Gastroesophageal sphincter (tissue), 4 donors: ENCODE measurements around the gene PIP5K1B. TPM values are rescaled to one million over a fixed set of nuclear protein-coding genes. Genes with fewer than 3 reads are reported as not detected.

Source experiments
- ATAC-seq: fragments of 150-250 bp; one replicate; pipeline ENCODE4 v1.9.1; 2016; ENCODE audit warnings: mild to moderate bottlenecking, moderate library complexity
- H3K27ac ChIP-seq, 4 donors: fragments of 200-600 bp; sonication (generic) in 3 of 4; 1 replicate in 3 of 4; 2 replicates in 1 of 4; pipeline ENCODE4 v1.5.1; 2016 to 2019
- H3K27me3 ChIP-seq: fragments of 200-600 bp; sonication (generic); one replicate; pipeline ENCODE4 v1.5.1; 2019
- H3K36me3 ChIP-seq, 2 donors: fragments of 200-600 bp; sonication (generic); one replicate each; pipeline ENCODE4 v1.5.1; 2019; ENCODE audit warnings: control low read depth in 1 of 2
- H3K4me1 ChIP-seq, 3 donors: fragments of 200-600 bp; sonication (generic); 1 replicate in 2 of 3; 2 replicates in 1 of 3; pipeline ENCODE4 v1.5.1; 2016 to 2019; ENCODE audit warnings: control low read depth in 2 of 3
- H3K4me3 ChIP-seq, 2 donors: fragments of 200-600 bp; sonication (generic); one replicate each; pipeline ENCODE4 v1.5.1; 2019; ENCODE audit warnings: mild to moderate bottlenecking in 1 of 2, moderate library complexity in 1 of 2
- H3K9me3 ChIP-seq, 3 donors: fragments of 200-600 bp; sonication (generic); one replicate each; pipeline ENCODE4 v1.5.1; 2017 to 2019; ENCODE audit warnings: control low read depth in 2 of 3
- EP300 ChIP-seq: sonication (generic); formaldehyde crosslinking; IDR thresholded peaks from one replicate; pipeline ENCODE4 v1.6.1; 2017; ENCODE audit warnings: antibody characterized with exemption, mild to moderate bottlenecking
- POLR2A ChIP-seq, 2 donors: fragments of 450-650 bp; IDR thresholded peaks; one replicate each; pipeline ENCODE4 v1.6.1; 2017; ENCODE audit warnings: antibody characterized with exemption in 2 of 2, mild to moderate bottlenecking in 2 of 2, moderate library complexity in 1 of 2
- POLR2AphosphoS5 ChIP-seq: sonication (generic); formaldehyde crosslinking; IDR thresholded peaks from one replicate; pipeline ENCODE4 v1.6.1; 2017; ENCODE audit warnings: antibody characterized with exemption
- WGBS, 2 donors: methylation state at CpG; one replicate each; pipeline ENCODE4 v1.1.5; 2018; ENCODE audit warnings: low coverage in 1 of 2; 5-methylcytosine and 5-hydroxymethylcytosine counted together
- total RNA-seq, 4 donors: library from RNA; depleted of rRNA; stranded (reverse); fragments of >200 nt; gene quantifications; one replicate each; pipeline ENCODE4 v1.1.0, GENCODE V29; 2016
- TF ChIP-seq, protein P1 (sequence below), 4 experiments: fragments of 200-600 bp in 2 of 4; fragments of 450-650 bp in 2 of 4; sonication (generic) in 1 of 4; IDR thresholded peaks; one replicate each; pipeline ENCODE4 v1.5.1; 2017 to 2019; ENCODE audit warnings: antibody characterized with exemption in 4 of 4, mild to moderate bottlenecking in 2 of 4, moderate library complexity in 2 of 4

The PIP5K1B gene
- total RNA-seq, 4 donors from 2014 or later, result 0.67 to 5.1 (median 1.2) TPM

DNA sequence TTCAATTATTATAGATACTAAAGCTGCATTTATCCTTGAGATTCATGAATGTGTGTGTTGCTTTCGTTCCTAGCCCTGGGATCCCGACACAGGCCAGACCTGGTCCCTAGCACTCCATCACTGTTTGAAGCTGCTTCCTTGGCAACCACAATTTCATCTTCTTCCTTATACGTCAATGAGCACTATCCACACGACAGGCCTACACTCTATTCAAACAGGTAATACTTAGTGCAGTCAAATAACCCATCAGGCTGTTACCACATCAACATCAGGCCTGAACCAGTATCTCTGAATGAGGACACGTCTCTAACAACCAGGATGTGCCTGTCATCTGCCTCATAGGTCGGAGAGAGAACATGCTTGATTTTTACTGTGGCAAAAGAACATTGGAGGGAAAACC is 235.5 kb downstream of the PIP5K1B start:
- Histone ChIP-seq H3K36me3 (no peaks in the 10 kb centered on the region), H3K27me3 (no peaks in the 10 kb centered on the region), H3K4me3 (no peak overlapping the region), H3K27ac (no peak overlapping the region), H3K4me1 (no peaks in the 10 kb centered on the region), H3K9me3 (no peaks in the 10 kb centered on the region)
- ATAC-seq, result no peak
- WGBS, 2 donors, result 79 to 90% methylated on average over 5 to 6 of the region's 6 CpGs
- TF ChIP-seq EP300 (no peak), POLR2AphosphoS5 (no peak), POLR2A (IDR thresholded peaks at IDR 0.05) (no peak)
- TF ChIP-seq, protein P1, sequence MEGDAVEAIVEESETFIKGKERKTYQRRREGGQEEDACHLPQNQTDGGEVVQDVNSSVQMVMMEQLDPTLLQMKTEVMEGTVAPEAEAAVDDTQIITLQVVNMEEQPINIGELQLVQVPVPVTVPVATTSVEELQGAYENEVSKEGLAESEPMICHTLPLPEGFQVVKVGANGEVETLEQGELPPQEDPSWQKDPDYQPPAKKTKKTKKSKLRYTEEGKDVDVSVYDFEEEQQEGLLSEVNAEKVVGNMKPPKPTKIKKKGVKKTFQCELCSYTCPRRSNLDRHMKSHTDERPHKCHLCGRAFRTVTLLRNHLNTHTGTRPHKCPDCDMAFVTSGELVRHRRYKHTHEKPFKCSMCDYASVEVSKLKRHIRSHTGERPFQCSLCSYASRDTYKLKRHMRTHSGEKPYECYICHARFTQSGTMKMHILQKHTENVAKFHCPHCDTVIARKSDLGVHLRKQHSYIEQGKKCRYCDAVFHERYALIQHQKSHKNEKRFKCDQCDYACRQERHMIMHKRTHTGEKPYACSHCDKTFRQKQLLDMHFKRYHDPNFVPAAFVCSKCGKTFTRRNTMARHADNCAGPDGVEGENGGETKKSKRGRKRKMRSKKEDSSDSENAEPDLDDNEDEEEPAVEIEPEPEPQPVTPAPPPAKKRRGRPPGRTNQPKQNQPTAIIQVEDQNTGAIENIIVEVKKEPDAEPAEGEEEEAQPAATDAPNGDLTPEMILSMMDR (IDR thresholded peaks at IDR 0.05), result no peak

DNA sequence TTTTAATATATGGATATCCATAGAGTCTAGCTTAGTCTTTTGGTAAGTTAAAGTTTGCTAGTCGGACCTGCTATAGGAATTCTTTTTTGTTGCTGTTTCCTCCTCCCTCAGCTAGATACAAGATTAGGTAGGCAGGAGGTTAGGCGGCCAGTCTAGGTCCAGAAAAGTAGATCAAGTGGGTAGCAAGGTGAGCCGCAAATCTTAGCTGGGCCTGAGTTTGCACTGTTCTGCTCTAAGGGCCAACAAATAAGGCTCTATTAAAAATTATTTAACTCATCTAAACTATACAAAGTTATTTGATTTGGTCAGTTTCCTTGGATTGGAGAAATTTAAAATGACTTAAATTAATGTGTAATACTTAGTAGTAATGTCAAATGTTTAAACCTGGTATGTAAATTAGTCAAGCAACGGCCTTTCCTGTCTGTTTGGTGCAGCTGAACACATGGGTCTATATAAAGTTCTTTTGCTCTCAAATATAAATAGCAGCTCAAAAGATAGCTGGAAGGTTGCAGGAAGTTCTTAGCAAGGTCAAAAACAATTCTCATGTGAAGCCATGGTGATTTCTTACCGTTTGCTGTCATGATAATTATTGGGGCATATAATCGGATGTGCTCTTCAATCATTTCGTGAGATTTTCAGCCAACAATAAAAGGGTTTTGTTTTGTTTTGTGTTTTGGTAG is 236.9 kb downstream of the PIP5K1B start:
- TF ChIP-seq EP300 (no peak), POLR2A (IDR thresholded peaks at IDR 0.05) (no peak), POLR2AphosphoS5 (no peak)
- TF ChIP-seq, protein P1 (IDR thresholded peaks at IDR 0.05), result no peak
- Histone ChIP-seq H3K27me3 (no peaks in the 10 kb centered on the region), H3K9me3 (no peaks in the 10 kb centered on the region), H3K27ac (no peak overlapping the region), H3K4me3 (no peak overlapping the region), H3K4me1 (no peaks in the 10 kb centered on the region), H3K36me3 (no peaks in the 10 kb centered on the region)
- ATAC-seq, result no peak
- WGBS, 2 donors, result 73 to 74% methylated on average over 6 to 7 of the region's 7 CpGs

DNA sequence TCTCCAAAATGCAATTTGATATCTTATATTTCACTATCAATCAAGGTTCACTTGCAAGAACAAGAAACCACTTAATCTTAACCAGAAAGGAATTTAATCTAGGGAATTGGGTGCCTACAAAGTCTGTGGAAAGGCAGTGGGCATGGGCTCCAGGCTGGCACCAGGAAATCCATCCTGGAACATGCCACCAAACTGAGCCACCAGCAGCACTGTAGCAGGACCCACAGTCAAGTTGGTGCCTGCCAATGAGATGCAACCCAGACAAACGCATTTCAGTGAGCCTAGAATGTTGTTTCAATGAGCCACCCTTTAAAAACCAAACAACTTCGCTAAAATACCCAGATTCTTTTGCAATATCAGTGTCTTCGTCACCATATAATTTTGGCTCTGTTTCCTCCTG is 237.8 kb downstream of the PIP5K1B start:
- Histone ChIP-seq H3K4me1 (no peaks in the 10 kb centered on the region), H3K27ac (no peak overlapping the region), H3K9me3 (no peaks in the 10 kb centered on the region), H3K36me3 (no peaks in the 10 kb centered on the region), H3K4me3 (no peak overlapping the region), H3K27me3 (no peaks in the 10 kb centered on the region)
- TF ChIP-seq POLR2A (IDR thresholded peaks at IDR 0.05) (no peak), POLR2AphosphoS5 (no peak), EP300 (no peak)
- TF ChIP-seq, protein P1 (IDR thresholded peaks at IDR 0.05), result no peak
- ATAC-seq, result no peak
- 56 to 83% methylated on average over 2 of the region's 3 CpGs for WGBS, 2 donors

DNA sequence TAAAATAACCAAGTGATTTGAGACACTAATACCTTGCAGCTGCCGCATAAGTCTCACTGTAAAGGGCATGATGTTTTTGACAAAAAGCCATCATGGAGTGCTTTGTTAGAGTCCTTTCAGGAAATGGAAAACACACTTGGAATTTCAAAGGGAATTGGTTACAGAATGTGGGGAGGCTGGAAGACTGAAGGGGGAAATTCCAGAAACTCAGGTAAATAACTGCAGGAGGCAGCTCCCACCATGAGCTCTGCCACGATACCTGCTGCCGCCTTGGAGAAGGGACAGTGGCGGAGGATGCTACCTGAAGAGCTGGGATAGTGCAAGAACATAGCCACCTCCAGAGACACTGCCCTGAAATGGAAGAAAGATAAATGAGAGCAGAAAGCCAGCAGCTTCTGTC is 242.0 kb downstream of the PIP5K1B start:
- Histone ChIP-seq H3K9me3 (no peaks in the 10 kb centered on the region), H3K4me1 (no peaks in the 10 kb centered on the region), H3K27me3 (no peaks in the 10 kb centered on the region), H3K27ac (no peak overlapping the region), H3K4me3 (no peak overlapping the region), H3K36me3 (no peaks in the 10 kb centered on the region)
- ATAC-seq, result no peak
- 67 to 89% methylated on average over 1 to 4 of the region's 4 CpGs for WGBS, 2 donors
- no peak for TF ChIP-seq POLR2A (IDR thresholded peaks at IDR 0.05)
- no peak for TF ChIP-seq POLR2AphosphoS5
- TF ChIP-seq EP300, result no peak
- TF ChIP-seq, protein P1 (IDR thresholded peaks at IDR 0.05), result no peak

GRCh38 chr9:68947842-68948569 is 243.0 kb downstream of the PIP5K1B start:
- H3K4me1 ChIP-seq, result no peaks in the 10 kb centered on the region
- H3K4me3 ChIP-seq, result no peak overlapping the region
- H3K27me3 ChIP-seq, result no peaks in the 10 kb centered on the region
- H3K9me3 ChIP-seq, result no peaks in the 10 kb centered on the region
- 70% methylated on average over 3 of the region's 3 CpGs; no CpG with 5 or more reads in 1 of the 2 donors for WGBS, 2 donors
- H3K36me3 ChIP-seq, result no peaks in the 10 kb centered on the region
- no peak for ATAC-seq
- TF ChIP-seq, protein P1 (IDR thresholded peaks at IDR 0.05), result no peak
- no peak for TF ChIP-seq POLR2A (IDR thresholded peaks at IDR 0.05)
- TF ChIP-seq POLR2AphosphoS5, result no peak
- no peak for TF ChIP-seq EP300
- H3K27ac ChIP-seq, result no peak overlapping the region
